Endothelial cell of umbilical vein (primary cell): ENCODE data around the gene SH3TC1. TPM values are rescaled to one million over a fixed set of nuclear protein-coding genes. Genes with fewer than 3 reads are reported as not detected.

Experiments
- BruUV-seq: library from RNA; stranded (reverse); fragments of 400-500 nt; replicated peaks from 2 replicates; lab custom pipeline; 2021; lab: Mats Ljungman, UMichigan
- CTCF ChIA-PET: fragments of 300-600, 350-600 bp; sonication (Branson Sonifier 250); formaldehyde crosslinking; loops from one replicate; lab custom pipeline; 2021; ENCODE audit warnings: antibody characterized with exemption, inconsistent platforms; lab: Charles Lee
- POLR2A ChIA-PET: fragments of 300-600, 350-600 bp; sonication (Branson Sonifier 250); formaldehyde crosslinking; loops from one replicate; lab custom pipeline; 2021; ENCODE audit warnings: antibody characterized with exemption, inconsistent platforms; lab: Charles Lee
- DNase-seq: peaks from one replicate; pipeline ENCODE4 v3.0.0-alpha.2; 2011; ENCODE audit warnings: low read depth, low spot score
- FAIRE-seq: peaks from 2 replicates; lab custom pipeline; 2011; peaks lifted over from hg19 to GRCh38; lab: Jason Lieb, UNC
- H2AFZ ChIP-seq: 2 replicates; pipeline ENCODE4 v1.6.0; 2012; ENCODE audit warnings: low read depth, low read length, control low read depth, inconsistent platforms
- H3K27ac ChIP-seq: 2 replicates; pipeline ENCODE4 v1.5.1; 2011; ENCODE audit warnings: low read depth, mild to moderate bottlenecking, control low read depth, low read length, moderate library complexity; ENCODE audit not compliant: insufficient read depth
- H3K27me3 ChIP-seq, 2 experiments: 2 replicates each; pipeline versions ENCODE4 v1.6.0 to v1.6.1; 2011; ENCODE audit warnings: low read length in 2 of 2, mixed read lengths in 1 of 2; ENCODE audit not compliant: control insufficient read depth in 2 of 2, insufficient read depth in 2 of 2
- H3K36me3 ChIP-seq, 2 experiments: 2 replicates in 1 of 2; 3 replicates in 1 of 2; pipeline ENCODE4 v1.5.1; 2011; ENCODE audit warnings: low read length in 2 of 2, mild to moderate bottlenecking in 1 of 2, moderate library complexity in 1 of 2; ENCODE audit not compliant: control insufficient read depth in 2 of 2, insufficient read depth in 2 of 2; ENCODE audit errors: extremely low read depth in 1 of 2
- H3K4me1 ChIP-seq: 3 replicates; pipeline ENCODE4 v1.5.1; 2011; ENCODE audit warnings: mild to moderate bottlenecking, low read length; ENCODE audit not compliant: control insufficient read depth, insufficient read depth; ENCODE audit errors: extremely low read depth
- H3K4me2 ChIP-seq: 2 replicates; pipeline ENCODE4 v1.6.1; 2011; ENCODE audit warnings: low read length, control low read depth, mixed read lengths; ENCODE audit not compliant: insufficient read depth
- H3K4me3 ChIP-seq, 3 experiments: fragments of 200-600 bp in 1 of 3; sonication (generic), shearing (Covaris generic) in 1 of 3; replicated peaks in 1 of 3; 2 replicates each; pipeline ENCODE4 v1.5.1; 2011 to 2016; ENCODE audit warnings: control low read depth in 3 of 3, low read length in 3 of 3, mild to moderate bottlenecking in 2 of 3, inconsistent platforms in 1 of 3, low read depth in 1 of 3, moderate library complexity in 1 of 3; ENCODE audit not compliant: insufficient read depth in 1 of 3
- H3K79me2 ChIP-seq: 2 replicates; pipeline ENCODE4 v1.6.0; 2012; ENCODE audit warnings: low read length, inconsistent platforms; ENCODE audit not compliant: control insufficient read depth, insufficient read depth
- H3K9ac ChIP-seq: replicated peaks from 2 replicates; pipeline ENCODE3; 2011; ENCODE audit warnings: low read length, control low read depth; ENCODE audit not compliant: insufficient read depth; ENCODE audit errors: extremely low read depth
- H3K9me1 ChIP-seq: replicated peaks from 3 replicates; pipeline ENCODE4 v1.6.0; 2011; ENCODE audit warnings: mild to moderate bottlenecking, low read length; ENCODE audit not compliant: control insufficient read depth, insufficient read depth; ENCODE audit errors: extremely low read depth
- H3K9me3 ChIP-seq: replicated peaks from 2 replicates; pipeline ENCODE4 v1.5.1; 2012; ENCODE audit warnings: low read length, inconsistent platforms; ENCODE audit not compliant: control insufficient read depth, insufficient read depth
- H4K20me1 ChIP-seq: replicated peaks from 2 replicates; pipeline ENCODE3; 2011; ENCODE audit warnings: mild to moderate bottlenecking, low read length; ENCODE audit not compliant: control insufficient read depth, insufficient read depth; ENCODE audit errors: extremely low read depth
- EZH2 ChIP-seq: IDR thresholded peaks from 2 replicates; pipeline ENCODE4 v1.6.1; 2012; ENCODE audit warnings: borderline replicate concordance, low read depth, mild to moderate bottlenecking, moderate library complexity, low read length, inconsistent platforms; ENCODE audit not compliant: severe bottlenecking
- FOS ChIP-seq: IDR thresholded peaks from 2 replicates; pipeline ENCODE4 v1.6.1; 2011; ENCODE audit warnings: mild to moderate bottlenecking, low read length, moderate library complexity, borderline replicate concordance; ENCODE audit not compliant: insufficient read depth
- GATA2 ChIP-seq: IDR thresholded peaks from 2 replicates; pipeline ENCODE4 v1.7.0; 2011; ENCODE audit warnings: low read depth, mild to moderate bottlenecking, moderate library complexity, mixed read lengths, low read length; ENCODE audit not compliant: insufficient read length, insufficient read depth
- JUN ChIP-seq: IDR thresholded peaks from 2 replicates; pipeline ENCODE4 v1.6.1; 2011; ENCODE audit warnings: borderline replicate concordance, low read depth; ENCODE audit not compliant: insufficient read length, insufficient read depth
- MYC ChIP-seq: IDR thresholded peaks from one replicate; pipeline ENCODE4 v1.6.1; 2011; ENCODE audit warnings: mild to moderate bottlenecking, low read depth, low read length
- POLR2A ChIP-seq: IDR thresholded peaks from 2 replicates; pipeline ENCODE4 v1.6.1; 2012; ENCODE audit warnings: low read depth, mild to moderate bottlenecking, control low read depth, low read length
- POLR2AphosphoS5 ChIP-seq: IDR thresholded peaks from 2 replicates; pipeline ENCODE4 v1.6.1; 2012; ENCODE audit warnings: low read depth, mild to moderate bottlenecking, control low read depth, low read length, moderate library complexity; ENCODE audit not compliant: insufficient read depth
- dilution Hi-C: fragments of 300-500 bp; cut with MboI; formaldehyde crosslinking; loops from one replicate; pipeline ENCODE4 v1.15.0; 2019; ENCODE audit warnings: low sequenced_read_pairs; ENCODE audit not compliant: extremely low pct_ligation_motif_present
- intact Hi-C: fragments of 100-400 bp; cut with micrococcal nuclease; formaldehyde crosslinking; loops from one replicate; pipeline ENCODE4 v1.10.0; 2022
- polyA plus RNA-seq, 4 experiments: library from polyadenylated mRNA; depleted of rRNA in 3 of 4; stranded (reverse) in 3 of 4; unstranded in 1 of 4; fragments of >200 nt; gene quantifications; 2 replicates each; pipeline versions ENCODE4 v1.2.1 to v1.2.3, GENCODE V29; 2011 to 2012; ENCODE audit warnings: missing spikeins in 1 of 4
- total RNA-seq: library from RNA; stranded (reverse); gene quantifications from 2 replicates; pipeline ENCODE4 v1.2.3, GENCODE V29; 2021
- TF ChIP-seq, protein P1 (sequence below): IDR thresholded peaks from 2 replicates; pipeline ENCODE4 v1.6.1; 2011; ENCODE audit not compliant: insufficient read depth, insufficient read length
- TF ChIP-seq, protein P2 (sequence below), 2 donors: IDR thresholded peaks; 1 replicate in 1 of 2; 2 replicates in 1 of 2; pipeline ENCODE4 v1.5.1; 2011; ENCODE audit warnings: low read length in 2 of 2, mild to moderate bottlenecking in 2 of 2, moderate library complexity in 2 of 2, control low read depth in 1 of 2, inconsistent platforms in 1 of 2, low read depth in 1 of 2; ENCODE audit not compliant: insufficient read depth in 1 of 2; ENCODE audit errors: extremely low read depth in 1 of 2

The SH3TC1 gene
- total and polyA plus RNA-seq, 2 donors (not counting 3 experiments of a cell fraction or from before 2014, with no cell fraction given) = 96.5 to 192 TPM

DNA sequence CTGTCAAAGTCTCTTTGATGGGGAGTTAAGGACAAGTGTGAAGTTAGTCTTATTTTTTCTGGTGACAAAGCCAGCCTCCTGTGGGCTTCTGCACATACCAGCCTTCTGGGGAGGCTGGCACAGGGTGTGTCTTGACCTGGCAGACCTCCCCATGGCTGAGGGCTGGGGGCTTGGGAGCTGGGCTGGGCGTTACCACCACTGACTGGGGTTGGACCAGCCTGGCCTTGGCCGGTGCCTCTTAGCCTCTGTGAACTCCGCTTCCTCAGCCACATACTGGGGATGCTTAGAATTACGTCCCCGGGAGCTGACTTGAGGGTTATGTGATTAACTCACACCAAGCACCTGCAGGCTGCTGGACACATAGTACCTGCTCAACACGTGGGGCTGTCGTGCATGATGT is 14.0 kb downstream of the SH3TC1 start:
- Histone ChIP-seq H3K79me2 (peaks cover 2% of the 10 kb centered on the region), H2AFZ (no peak overlapping the region), H4K20me1 (no peaks in the 10 kb centered on the region), H3K9me1 (no peaks in the 10 kb centered on the region), H3K4me2 (no peak overlapping the region), H3K27ac (no peak overlapping the region), H3K9me3 (no peaks in the 10 kb centered on the region), H3K4me1 (no peaks in the 10 kb centered on the region), H3K36me3 (peaks cover 17 to 78% of the 10 kb centered on the region in 2 experiments), H3K9ac (no peak overlapping the region), H3K4me3 (no peak overlapping the region), H3K27me3 (no peaks in the 10 kb centered on the region)
- BruUV-seq = no TSS peak
- TF ChIP-seq MYC = no peak
- no peak for TF ChIP-seq POLR2AphosphoS5
- TF ChIP-seq, protein P1, sequence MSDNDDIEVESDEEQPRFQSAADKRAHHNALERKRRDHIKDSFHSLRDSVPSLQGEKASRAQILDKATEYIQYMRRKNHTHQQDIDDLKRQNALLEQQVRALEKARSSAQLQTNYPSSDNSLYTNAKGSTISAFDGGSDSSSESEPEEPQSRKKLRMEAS = no peak
- TF ChIP-seq GATA2 = no peak
- TF ChIP-seq POLR2A = no peak
- no peak for TF ChIP-seq FOS
- no peak for TF ChIP-seq EZH2
- TF ChIP-seq, protein P2, sequence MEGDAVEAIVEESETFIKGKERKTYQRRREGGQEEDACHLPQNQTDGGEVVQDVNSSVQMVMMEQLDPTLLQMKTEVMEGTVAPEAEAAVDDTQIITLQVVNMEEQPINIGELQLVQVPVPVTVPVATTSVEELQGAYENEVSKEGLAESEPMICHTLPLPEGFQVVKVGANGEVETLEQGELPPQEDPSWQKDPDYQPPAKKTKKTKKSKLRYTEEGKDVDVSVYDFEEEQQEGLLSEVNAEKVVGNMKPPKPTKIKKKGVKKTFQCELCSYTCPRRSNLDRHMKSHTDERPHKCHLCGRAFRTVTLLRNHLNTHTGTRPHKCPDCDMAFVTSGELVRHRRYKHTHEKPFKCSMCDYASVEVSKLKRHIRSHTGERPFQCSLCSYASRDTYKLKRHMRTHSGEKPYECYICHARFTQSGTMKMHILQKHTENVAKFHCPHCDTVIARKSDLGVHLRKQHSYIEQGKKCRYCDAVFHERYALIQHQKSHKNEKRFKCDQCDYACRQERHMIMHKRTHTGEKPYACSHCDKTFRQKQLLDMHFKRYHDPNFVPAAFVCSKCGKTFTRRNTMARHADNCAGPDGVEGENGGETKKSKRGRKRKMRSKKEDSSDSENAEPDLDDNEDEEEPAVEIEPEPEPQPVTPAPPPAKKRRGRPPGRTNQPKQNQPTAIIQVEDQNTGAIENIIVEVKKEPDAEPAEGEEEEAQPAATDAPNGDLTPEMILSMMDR (IDR thresholded peaks at IDR 0.05; ENCODE audit: extremely low read depth in 1 of 2, insufficient read depth in 1 of 2, low read depth in 1 of 2, low read length in 2 of 2) = no peak
- no peak for TF ChIP-seq JUN
- CTCF ChIA-PET = interaction anchor here (1.8 kb wide), 1 partner anchor 36 kb away, joined by 14 read pairs; no protein-coding TSS in a partner anchor
- POLR2A ChIA-PET = no interaction called here
- intact Hi-C loops (no loop called here), dilution Hi-C loops (no loop called here)
- FAIRE-seq (no peak), DNase-seq (no peak)
